ENCODE measurements around the gene PPP1R16B.
"Not testable (repeated sequence)": the region's sequence is repeated elsewhere in the genome, so short reads cannot be mapped to it uniquely, and the experiment has no call there.

PPP1R16B gene

GRCh38 chr20:38957915-38958485, 152.5 kb downstream of the PPP1R16B start:
- ChIA-PET POLR2A (no interaction called here), CTCF (no interaction called here)
- no peak for DNase-seq (ENCODE audit: extremely low spot score)

GRCh38 chr20:38960187-38960687, 154.7 kb downstream of the PPP1R16B start:
- DNase-seq (ENCODE audit: extremely low spot score); POLR2A ChIA-PET; CTCF ChIA-PET: not testable (repeated sequence)

More at GRCh38 chr20:38957915-38958485, 152.5 kb downstream of the PPP1R16B start:
- TF ChIP-seq SP1 (IDR thresholded peaks at IDR 0.05) (no peak), TARDBP (IDR thresholded peaks at IDR 0.05) (no peak), ARNT (IDR thresholded peaks at IDR 0.05) (no peak), SUZ12 (IDR thresholded peaks at IDR 0.05) (no peak), FOXK2 (IDR thresholded peaks at IDR 0.05) (no peak), FOXM1 (IDR thresholded peaks at IDR 0.05; ENCODE audit: borderline replicate concordance) (no peak), CTBP1 (IDR thresholded peaks at IDR 0.05; ENCODE audit: borderline replicate concordance) (no peak), HDGF (IDR thresholded peaks at IDR 0.05; ENCODE audit: borderline replicate concordance) (no peak), FOXA1 (IDR thresholded peaks at IDR 0.05) (no peak), BHLHE40 (IDR thresholded peaks at IDR 0.05; ENCODE audit: borderline replicate concordance) (no peak), L3MBTL2 (conservative IDR thresholded peaks at IDR 0.05) (no peak), PKNOX1 (IDR thresholded peaks at IDR 0.05) (no peak), ELF4 (IDR thresholded peaks at IDR 0.05) (no peak), ZNF384 (IDR thresholded peaks at IDR 0.05) (no peak), NFRKB (IDR thresholded peaks at IDR 0.05) (no peak)

DNA sequence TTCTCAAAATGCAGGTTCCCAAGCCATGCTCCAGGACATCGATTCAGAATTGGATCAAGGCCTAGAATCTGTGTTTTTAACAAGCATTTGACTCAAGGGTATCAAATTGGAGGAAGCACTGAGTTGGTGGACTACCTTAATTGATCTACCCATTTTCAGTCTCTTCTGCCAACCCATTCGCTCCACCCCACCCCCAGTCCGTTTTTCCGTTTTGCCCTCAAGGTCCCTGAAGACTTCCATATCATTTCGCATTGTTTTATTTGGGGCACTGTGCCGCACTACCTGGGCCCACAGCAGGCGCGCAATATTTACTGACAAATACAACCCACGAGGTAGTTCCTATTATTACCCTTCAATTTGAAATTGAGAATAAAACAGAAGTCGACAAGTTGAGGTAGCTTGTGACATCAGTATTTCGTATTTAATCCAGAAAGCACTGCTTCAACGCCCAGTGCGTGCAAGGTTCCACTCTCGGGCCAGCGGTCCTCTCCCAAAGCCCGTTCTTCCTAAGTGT, 156.1 kb downstream of the PPP1R16B start:
- DNase-seq (ENCODE audit: extremely low spot score): no peak
- no peak for TF ChIP-seq ARNT (IDR thresholded peaks at IDR 0.05)
- peak; percentile 70 for TF ChIP-seq NFRKB (IDR thresholded peaks at IDR 0.05)
- ChIA-PET POLR2A (interaction anchor here (0.8 to 2.2 kb wide), 14 partner anchors 8 to 89 kb away, joined by 3 to 15 read pairs (median 6); no protein-coding TSS in a partner anchor), CTCF (no interaction called here)

- peak; percentile 99 for DNase-seq (ENCODE audit: extremely low spot score)
- TF ChIP-seq HDGF (IDR thresholded peaks at IDR 0.05; ENCODE audit: borderline replicate concordance) (no peak), FOXK2 (IDR thresholded peaks at IDR 0.05) (no peak), ELF4 (IDR thresholded peaks at IDR 0.05) (no peak), FOXM1 (IDR thresholded peaks at IDR 0.05; ENCODE audit: borderline replicate concordance) (peak; percentile 31; the same call in 1 of the 2 replicates), LEF1 (IDR thresholded peaks at IDR 0.05; ENCODE audit: borderline replicate concordance) (no peak), BHLHE40 (IDR thresholded peaks at IDR 0.05; ENCODE audit: borderline replicate concordance) (no peak), FOXA1 (IDR thresholded peaks at IDR 0.05) (no peak), ARNT (IDR thresholded peaks at IDR 0.05) (no peak), TARDBP (IDR thresholded peaks at IDR 0.05) (no peak), NFRKB (IDR thresholded peaks at IDR 0.05) (no peak), L3MBTL2 (conservative IDR thresholded peaks at IDR 0.05) (peak; percentile 96), ZNF384 (IDR thresholded peaks at IDR 0.05) (no peak), SP1 (IDR thresholded peaks at IDR 0.05) (no peak)
- ChIA-PET CTCF (interaction anchor here (1.2 kb wide), 1 partner anchor 33 kb away, joined by 3 read pairs; no protein-coding TSS in a partner anchor), POLR2A (interaction anchor here (0.5 to 2.2 kb wide), 16 partner anchors 9 to 136 kb away, joined by 3 to 15 read pairs (median 5); no protein-coding TSS in a partner anchor)
These were observed 156.8 kb downstream of the PPP1R16B start, which contains the start of gene DHX35 for GRCh38 chr20:38962044-38962927. Gene DHX35, plus strand, starts transcription at chr20:38962344. Its CDS starts 24 bp downstream, at chr20:38962368.

DNA sequence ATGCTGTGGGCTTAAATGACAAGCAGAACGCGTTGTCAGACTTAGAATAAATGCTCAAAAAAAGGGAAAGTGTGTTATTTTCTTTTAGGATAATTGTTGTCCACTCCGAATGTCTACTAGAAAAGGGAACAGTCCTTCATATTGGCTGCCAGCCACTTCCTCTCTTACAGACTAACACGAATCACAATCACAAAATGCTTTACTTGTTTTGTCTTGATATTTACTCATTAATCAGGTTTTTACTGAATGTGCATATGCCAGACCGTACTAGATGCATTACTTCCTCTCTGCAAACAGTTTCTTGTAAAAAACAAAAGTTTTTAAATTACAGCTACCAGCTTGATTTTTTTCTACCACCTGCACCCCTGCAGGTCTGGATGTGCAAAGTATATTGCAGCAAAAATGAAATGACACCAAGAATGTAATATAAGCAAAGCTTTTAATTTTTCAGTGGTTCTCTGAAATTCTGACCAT, 157.5 kb downstream of the PPP1R16B start:
- no peak for TF ChIP-seq SP1 (IDR thresholded peaks at IDR 0.05)
- no peak for TF ChIP-seq ELF4 (IDR thresholded peaks at IDR 0.05)
- TF ChIP-seq HDGF (IDR thresholded peaks at IDR 0.05; ENCODE audit: borderline replicate concordance): no peak
- no peak for TF ChIP-seq PKNOX1 (IDR thresholded peaks at IDR 0.05)
- no peak for TF ChIP-seq ZNF384 (IDR thresholded peaks at IDR 0.05)
- no peak for TF ChIP-seq NFRKB (IDR thresholded peaks at IDR 0.05)
- TF ChIP-seq L3MBTL2 (conservative IDR thresholded peaks at IDR 0.05): no peak
- no peak for TF ChIP-seq TARDBP (IDR thresholded peaks at IDR 0.05)
- POLR2A ChIA-PET: interaction anchor here (1.1 to 2.2 kb wide), 11 partner anchors 9 to 137 kb away, joined by 3 to 15 read pairs (median 6); no protein-coding TSS in a partner anchor
- DNase-seq (ENCODE audit: extremely low spot score): no peak
- CTCF ChIA-PET: interaction anchor here (1.2 kb wide), 1 partner anchor 34 kb away, joined by 3 read pairs; no protein-coding TSS in a partner anchor

DNA sequence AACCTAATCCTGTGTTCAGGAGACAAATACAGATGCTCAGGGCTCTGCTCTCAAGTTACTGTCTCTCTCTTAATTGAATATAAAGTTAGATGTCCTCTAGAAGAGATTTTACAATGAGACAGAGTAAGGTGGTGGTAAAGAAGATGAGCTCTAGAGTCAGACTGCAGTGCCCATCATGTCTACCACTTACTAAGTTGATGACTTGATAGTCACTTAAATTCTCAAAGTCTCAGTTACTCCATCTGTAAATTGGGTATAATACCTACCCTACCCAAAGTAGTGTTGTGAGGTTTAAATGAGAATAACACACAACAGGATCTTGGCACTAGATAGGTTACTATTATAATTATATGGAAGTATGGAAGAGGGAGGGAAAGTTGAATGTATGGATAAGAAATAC, 158.2 kb downstream of the PPP1R16B start:
- ChIA-PET POLR2A (no interaction called here), CTCF (no interaction called here)
- DNase-seq (ENCODE audit: extremely low spot score): no peak
- TF ChIP-seq PKNOX1 (IDR thresholded peaks at IDR 0.05): no peak
- no peak for TF ChIP-seq FOXK2 (IDR thresholded peaks at IDR 0.05)
- TF ChIP-seq ELF4 (IDR thresholded peaks at IDR 0.05): no peak
- no peak for TF ChIP-seq CTBP1 (IDR thresholded peaks at IDR 0.05; ENCODE audit: borderline replicate concordance)
- TF ChIP-seq L3MBTL2 (conservative IDR thresholded peaks at IDR 0.05): no peak
- no peak for TF ChIP-seq FOXM1 (IDR thresholded peaks at IDR 0.05; ENCODE audit: borderline replicate concordance)
- no peak for TF ChIP-seq ZNF384 (IDR thresholded peaks at IDR 0.05)
- no peak for TF ChIP-seq BHLHE40 (IDR thresholded peaks at IDR 0.05; ENCODE audit: borderline replicate concordance)
- TF ChIP-seq FOXA1 (IDR thresholded peaks at IDR 0.05): no peak
- TF ChIP-seq TARDBP (IDR thresholded peaks at IDR 0.05): no peak
